Keratinocyte (primary cell): ENCODE data around the gene SLC27A3. TPM values are rescaled to one million over a fixed set of nuclear protein-coding genes. Genes with fewer than 3 reads are reported as not detected.

Source experiments
- DNase-seq: peaks from one replicate; pipeline ENCODE4 v3.0.0-alpha.2; 2011; ENCODE audit warnings: low read depth, missing footprints, low spot score
- FAIRE-seq: peaks from 2 replicates; lab custom pipeline; 2011; peaks lifted over from hg19 to GRCh38; lab: Jason Lieb, UNC
- H2AFZ ChIP-seq: 2 replicates; pipeline ENCODE4 v1.6.0; 2012; ENCODE audit warnings: low read length, control low read depth, inconsistent platforms; ENCODE audit not compliant: control insufficient read depth
- H3K27ac ChIP-seq: 2 replicates; pipeline ENCODE4 v1.5.1; 2011; ENCODE audit warnings: low read length; ENCODE audit not compliant: control insufficient read depth, insufficient read depth
- H3K27me3 ChIP-seq: 3 replicates; pipeline ENCODE4 v1.6.0; 2011; ENCODE audit warnings: low read length; ENCODE audit not compliant: control insufficient read depth, insufficient read depth; ENCODE audit errors: extremely low read depth
- H3K36me3 ChIP-seq, 2 experiments: 2 replicates in 1 of 2; 3 replicates in 1 of 2; pipeline ENCODE4 v1.5.1; 2011; ENCODE audit warnings: low read length in 2 of 2, mild to moderate bottlenecking in 1 of 2; ENCODE audit not compliant: control insufficient read depth in 2 of 2, insufficient read depth in 2 of 2; ENCODE audit errors: extremely low read depth in 1 of 2
- H3K4me1 ChIP-seq: 3 replicates; pipeline ENCODE4 v1.5.1; 2011; ENCODE audit warnings: low read length; ENCODE audit not compliant: control insufficient read depth, insufficient read depth; ENCODE audit errors: extremely low read depth
- H3K4me2 ChIP-seq: 3 replicates; pipeline ENCODE4 v1.6.0; 2011; ENCODE audit warnings: low read depth, low read length; ENCODE audit not compliant: control insufficient read depth, insufficient read depth; ENCODE audit errors: extremely low read depth
- H3K4me3 ChIP-seq, 3 experiments: fragments of 200-600 bp in 1 of 3; sonication (generic) in 1 of 3; 2 replicates in 2 of 3; 3 replicates in 1 of 3; pipeline ENCODE4 v1.5.1; 2011 to 2016; ENCODE audit warnings: low read length in 3 of 3, mild to moderate bottlenecking in 3 of 3, control low read depth in 2 of 3, inconsistent platforms in 1 of 3, low read depth in 1 of 3, mixed read lengths in 1 of 3, mixed run types in 1 of 3, moderate library complexity in 1 of 3; ENCODE audit not compliant: control insufficient read depth in 2 of 3, insufficient read depth in 2 of 3; ENCODE audit errors: extremely low read depth in 1 of 3
- H3K79me2 ChIP-seq: 2 replicates; pipeline ENCODE4 v1.6.0; 2012; ENCODE audit warnings: low read length; ENCODE audit not compliant: control insufficient read depth, insufficient read depth
- H3K9ac ChIP-seq: 3 replicates; pipeline ENCODE4 v1.6.0; 2011; ENCODE audit warnings: low read length; ENCODE audit not compliant: control insufficient read depth, insufficient read depth; ENCODE audit errors: extremely low read depth
- H3K9me1 ChIP-seq: 3 replicates; pipeline ENCODE4 v1.6.0; 2011; ENCODE audit warnings: low read length; ENCODE audit not compliant: control insufficient read depth, insufficient read depth; ENCODE audit errors: extremely low read depth
- H3K9me3 ChIP-seq: 2 replicates; pipeline ENCODE4 v1.5.1; 2012; ENCODE audit warnings: low read depth, low read length; ENCODE audit not compliant: control insufficient read depth
- H4K20me1 ChIP-seq: 3 replicates; pipeline ENCODE4 v1.6.0; 2011; ENCODE audit warnings: low read length; ENCODE audit not compliant: control insufficient read depth, insufficient read depth; ENCODE audit errors: extremely low read depth
- EZH2 ChIP-seq: IDR thresholded peaks from one replicate; pipeline ENCODE4 v1.6.1; 2012; ENCODE audit warnings: inconsistent platforms, mild to moderate bottlenecking, low read length, moderate library complexity
- dilution Hi-C: fragments of 300-500 bp; cut with MboI; formaldehyde crosslinking; loops from one replicate; pipeline ENCODE4 v1.7.0; 2020; ENCODE audit warnings: low sequenced_read_pairs; ENCODE audit not compliant: extremely low pct_ligation_motif_present
- polyA plus RNA-seq, 5 experiments: library from polyadenylated mRNA; depleted of rRNA in 3 of 5; stranded (reverse) in 3 of 5; stranded (forward) in 1 of 5; unstranded in 1 of 5; fragments of >200 nt; gene quantifications; 1 replicate in 1 of 5; 2 replicates in 3 of 5; 3 replicates in 1 of 5; pipeline versions ENCODE4 v1.2.1 to v1.2.3, GENCODE V29; 2011 to 2012; ENCODE audit warnings: missing spikeins in 2 of 5, low read depth in 1 of 5, low replicate concordance in 1 of 5
- TF ChIP-seq, protein P1 (sequence below), 3 experiments: IDR thresholded peaks in 1 of 3; conservative IDR thresholded peaks in 1 of 3; optimal IDR thresholded peaks in 1 of 3; 2 replicates in 2 of 3; 3 replicates in 1 of 3; pipeline versions ENCODE3 to v1.5.1; 2011; ENCODE audit warnings: low read length in 3 of 3, mild to moderate bottlenecking in 3 of 3, moderate library complexity in 2 of 3, control low read depth in 1 of 3, inconsistent platforms in 1 of 3; ENCODE audit not compliant: insufficient read depth in 2 of 3; ENCODE audit errors: extremely low read depth in 1 of 3

SLC27A3 gene
- polyA plus RNA-seq, 1 donor (not counting 4 experiments of a cell fraction or from before 2014, with no cell fraction given) = 7.4 TPM

DNA sequence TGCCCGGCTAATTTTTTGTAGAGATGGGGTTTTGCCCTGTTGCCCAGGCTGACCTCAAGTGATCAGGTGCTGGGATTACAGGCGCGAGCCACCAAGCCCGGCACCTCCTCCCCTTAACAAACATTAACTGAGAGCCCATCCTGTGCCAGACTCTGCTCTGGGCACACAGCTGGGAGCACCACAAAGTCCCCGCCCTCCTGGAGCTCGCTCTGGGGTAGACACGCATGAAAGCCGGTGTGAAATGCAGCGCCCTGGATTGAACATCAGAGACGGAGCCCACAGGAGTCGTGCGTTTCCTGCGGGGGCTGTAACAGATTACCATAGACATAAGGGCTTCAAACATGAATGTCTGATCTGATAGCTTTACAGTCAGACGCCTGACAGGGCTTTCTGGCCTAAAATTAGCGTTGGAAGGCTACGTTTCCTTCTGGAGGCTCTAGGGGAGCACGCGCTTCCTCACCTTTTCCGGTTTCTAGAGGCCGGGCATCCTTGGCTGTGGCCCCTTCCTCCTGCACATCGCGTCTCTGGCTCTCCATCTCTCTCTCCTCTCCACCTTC is 14.3 kb downstream of the SLC27A3 start:
- peaks cover 5% of the 10 kb centered on the region for H3K27me3 ChIP-seq
- no peak overlapping the region for H3K4me3 ChIP-seq
- TF ChIP-seq EZH2 = no peak
- TF ChIP-seq, protein P1, sequence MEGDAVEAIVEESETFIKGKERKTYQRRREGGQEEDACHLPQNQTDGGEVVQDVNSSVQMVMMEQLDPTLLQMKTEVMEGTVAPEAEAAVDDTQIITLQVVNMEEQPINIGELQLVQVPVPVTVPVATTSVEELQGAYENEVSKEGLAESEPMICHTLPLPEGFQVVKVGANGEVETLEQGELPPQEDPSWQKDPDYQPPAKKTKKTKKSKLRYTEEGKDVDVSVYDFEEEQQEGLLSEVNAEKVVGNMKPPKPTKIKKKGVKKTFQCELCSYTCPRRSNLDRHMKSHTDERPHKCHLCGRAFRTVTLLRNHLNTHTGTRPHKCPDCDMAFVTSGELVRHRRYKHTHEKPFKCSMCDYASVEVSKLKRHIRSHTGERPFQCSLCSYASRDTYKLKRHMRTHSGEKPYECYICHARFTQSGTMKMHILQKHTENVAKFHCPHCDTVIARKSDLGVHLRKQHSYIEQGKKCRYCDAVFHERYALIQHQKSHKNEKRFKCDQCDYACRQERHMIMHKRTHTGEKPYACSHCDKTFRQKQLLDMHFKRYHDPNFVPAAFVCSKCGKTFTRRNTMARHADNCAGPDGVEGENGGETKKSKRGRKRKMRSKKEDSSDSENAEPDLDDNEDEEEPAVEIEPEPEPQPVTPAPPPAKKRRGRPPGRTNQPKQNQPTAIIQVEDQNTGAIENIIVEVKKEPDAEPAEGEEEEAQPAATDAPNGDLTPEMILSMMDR (optimal IDR thresholded peaks at IDR 0.05 in 1 of 3, IDR thresholded peaks at IDR 0.05 in 1 of 3, conservative IDR thresholded peaks at IDR 0.05 in 1 of 3; ENCODE audit: extremely low read depth in 1 of 3, insufficient read depth in 2 of 3, low read length in 3 of 3) = no peak
- dilution Hi-C loops = no loop called here
- H3K79me2 ChIP-seq = no peaks in the 10 kb centered on the region
- H3K36me3 ChIP-seq = no peaks in the 10 kb centered on the region
- peaks cover 4% of the 10 kb centered on the region for H3K4me1 ChIP-seq
- H3K4me2 ChIP-seq = no peak overlapping the region
- no peak overlapping the region for H3K27ac ChIP-seq
- H4K20me1 ChIP-seq = no peaks in the 10 kb centered on the region
- FAIRE-seq (no peak), DNase-seq (no peak)
- H2AFZ ChIP-seq = no peak overlapping the region
- no peaks in the 10 kb centered on the region for H3K9me1 ChIP-seq
- H3K9me3 ChIP-seq = no peaks in the 10 kb centered on the region
- H3K9ac ChIP-seq = no peak overlapping the region

DNA sequence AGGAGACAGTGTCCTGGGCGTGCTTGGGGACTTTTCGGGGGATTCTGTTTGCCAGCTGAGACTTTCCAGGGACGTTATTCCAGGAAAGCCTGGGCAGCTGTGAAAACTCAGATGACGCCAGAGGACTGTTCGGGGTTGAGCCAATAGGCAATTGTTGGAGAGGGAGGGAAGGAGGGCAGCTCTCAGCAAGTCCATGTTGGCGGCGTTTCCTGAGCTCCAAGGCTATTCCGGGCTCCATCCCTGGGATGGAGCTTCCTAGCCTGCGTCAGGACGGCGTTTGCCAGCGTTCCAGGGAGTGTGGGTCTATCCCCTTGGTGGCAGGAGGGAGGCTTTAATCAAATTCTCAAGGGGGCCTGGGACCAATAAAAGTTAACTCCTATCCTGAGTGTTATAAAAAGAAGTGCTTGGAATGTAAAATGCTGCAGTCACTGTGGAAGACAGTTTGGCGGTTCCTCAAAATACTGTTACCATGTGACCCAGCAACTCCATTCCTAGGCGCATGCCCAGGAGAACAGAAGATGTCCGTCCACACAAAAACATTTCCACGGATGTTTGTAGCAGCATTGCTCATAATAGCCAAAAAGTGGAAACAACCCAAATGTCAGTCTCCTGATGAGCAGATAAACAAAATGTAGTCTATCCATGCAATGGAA is 15.2 kb downstream of the SLC27A3 start:
- H3K4me3 ChIP-seq = no peak overlapping the region
- H2AFZ ChIP-seq = peak overlapping the region; percentile 35
- peaks cover 5% of the 10 kb centered on the region for H3K27me3 ChIP-seq
- FAIRE-seq = no peak
- no peaks in the 10 kb centered on the region for H3K9me1 ChIP-seq
- H3K4me2 ChIP-seq = peak overlapping the region; percentile 8
- dilution Hi-C loops = no loop called here
- DNase-seq = no peak
- H3K9ac ChIP-seq = no peak overlapping the region
- no peaks in the 10 kb centered on the region for H3K36me3 ChIP-seq
- no peak overlapping the region for H3K27ac ChIP-seq
- TF ChIP-seq EZH2 = no peak
- TF ChIP-seq, protein P1 (optimal IDR thresholded peaks at IDR 0.05 in 1 of 3, IDR thresholded peaks at IDR 0.05 in 1 of 3, conservative IDR thresholded peaks at IDR 0.05 in 1 of 3; ENCODE audit: extremely low read depth in 1 of 3, insufficient read depth in 2 of 3, low read length in 3 of 3) = no peak
- no peaks in the 10 kb centered on the region for H3K9me3 ChIP-seq
- H4K20me1 ChIP-seq = no peaks in the 10 kb centered on the region
- H3K79me2 ChIP-seq = no peaks in the 10 kb centered on the region
- peaks cover 4% of the 10 kb centered on the region for H3K4me1 ChIP-seq
